22Rv1 (cell line): ENCODE results near the gene MLLT1.
"Not testable (repeated sequence)": the region's sequence is repeated elsewhere in the genome, so short reads cannot be mapped to it uniquely, and the experiment has no call there.

Experiments
- ZFX ChIP-seq: fragments of 450-650 bp; IDR thresholded peaks from 2 replicates; pipeline ENCODE4 v1.6.1; 2017; ENCODE audit warnings: antibody characterized with exemption, borderline replicate concordance
- TF ChIP-seq, protein P1 (sequence below): fragments of 450-650 bp; IDR thresholded peaks from 2 replicates; pipeline ENCODE4 v1.5.1; 2017; ENCODE audit warnings: mild to moderate bottlenecking

DNA sequence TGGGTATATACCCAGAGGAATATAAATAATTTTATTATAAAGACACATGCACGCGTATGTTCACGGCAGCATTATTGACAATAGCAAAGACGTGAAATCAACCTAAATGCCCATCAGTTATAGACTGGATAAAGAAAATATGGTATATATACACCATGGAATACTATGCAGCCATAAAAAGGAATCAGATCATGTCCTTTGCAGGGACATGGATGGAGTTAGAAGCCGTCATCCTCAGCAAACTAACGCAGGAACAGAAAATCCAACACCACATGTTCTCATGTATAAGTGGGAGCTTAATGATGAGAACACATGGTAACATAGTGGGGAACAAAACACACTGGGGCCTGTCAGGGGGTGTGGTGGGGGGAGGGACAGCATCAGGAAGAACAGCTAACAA is 2.6 kb upstream of the MLLT1 start:
- TF ChIP-seq, protein P1, sequence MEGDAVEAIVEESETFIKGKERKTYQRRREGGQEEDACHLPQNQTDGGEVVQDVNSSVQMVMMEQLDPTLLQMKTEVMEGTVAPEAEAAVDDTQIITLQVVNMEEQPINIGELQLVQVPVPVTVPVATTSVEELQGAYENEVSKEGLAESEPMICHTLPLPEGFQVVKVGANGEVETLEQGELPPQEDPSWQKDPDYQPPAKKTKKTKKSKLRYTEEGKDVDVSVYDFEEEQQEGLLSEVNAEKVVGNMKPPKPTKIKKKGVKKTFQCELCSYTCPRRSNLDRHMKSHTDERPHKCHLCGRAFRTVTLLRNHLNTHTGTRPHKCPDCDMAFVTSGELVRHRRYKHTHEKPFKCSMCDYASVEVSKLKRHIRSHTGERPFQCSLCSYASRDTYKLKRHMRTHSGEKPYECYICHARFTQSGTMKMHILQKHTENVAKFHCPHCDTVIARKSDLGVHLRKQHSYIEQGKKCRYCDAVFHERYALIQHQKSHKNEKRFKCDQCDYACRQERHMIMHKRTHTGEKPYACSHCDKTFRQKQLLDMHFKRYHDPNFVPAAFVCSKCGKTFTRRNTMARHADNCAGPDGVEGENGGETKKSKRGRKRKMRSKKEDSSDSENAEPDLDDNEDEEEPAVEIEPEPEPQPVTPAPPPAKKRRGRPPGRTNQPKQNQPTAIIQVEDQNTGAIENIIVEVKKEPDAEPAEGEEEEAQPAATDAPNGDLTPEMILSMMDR: not testable (repeated sequence)
- TF ChIP-seq ZFX: not testable (repeated sequence)
